Loucy (cell line): ENCODE data around the gene SP110.

ENCODE experiments used
- H2AFZ ChIP-seq: fragments of 200-600 bp; sonication (generic); 2 replicates; pipeline ENCODE4 v1.6.0; 2016; ENCODE audit warnings: antibody characterized with exemption, mild to moderate bottlenecking, low read length, moderate library complexity
- H3F3A ChIP-seq: fragments of 200-600 bp; 2 replicates; pipeline ENCODE4 v1.6.0; 2016; ENCODE audit warnings: antibody characterized with exemption, low read depth, mild to moderate bottlenecking
- H3K27me3 ChIP-seq: fragments of 200-600 bp; sonication (generic); 2 replicates; pipeline ENCODE4 v1.6.1; 2014; ENCODE audit warnings: low read length, mild to moderate bottlenecking; ENCODE audit not compliant: insufficient read depth, poor library complexity, severe bottlenecking
- H3K36me3 ChIP-seq: fragments of 200-600 bp; sonication (generic); 2 replicates; pipeline ENCODE4 v1.6.1; 2016; ENCODE audit warnings: low read length; ENCODE audit not compliant: insufficient read depth
- H3K4me1 ChIP-seq: fragments of 200-600 bp; sonication (generic); 2 replicates; pipeline ENCODE4 v1.5.1; 2014; ENCODE audit warnings: low read length, mild to moderate bottlenecking; ENCODE audit not compliant: insufficient read depth, poor library complexity, severe bottlenecking
- H3K4me2 ChIP-seq: fragments of 200-600 bp; sonication (generic); 2 replicates; pipeline ENCODE4 v1.6.0; 2014; ENCODE audit warnings: antibody characterized with exemption, low read length, low read depth, mild to moderate bottlenecking; ENCODE audit not compliant: poor library complexity, severe bottlenecking
- H3K4me3 ChIP-seq: fragments of 200-600 bp; sonication (generic); 2 replicates; pipeline ENCODE4 v1.5.1; 2014; ENCODE audit warnings: low read length, mild to moderate bottlenecking, mixed read lengths; ENCODE audit not compliant: poor library complexity, severe bottlenecking
- H3K79me2 ChIP-seq: fragments of 200-600 bp; sonication (generic); 2 replicates; pipeline ENCODE4 v1.6.1; 2014; ENCODE audit warnings: low read length; ENCODE audit not compliant: insufficient read depth
- H3K9ac ChIP-seq: fragments of 200-600 bp; sonication (generic); 2 replicates; pipeline ENCODE4 v1.6.0; 2014; ENCODE audit warnings: mild to moderate bottlenecking, low read depth, low read length, moderate library complexity; ENCODE audit not compliant: poor library complexity, severe bottlenecking
- H3K9me2 ChIP-seq: fragments of 200-600 bp; sonication (generic); replicated peaks from 2 replicates; pipeline ENCODE4 v1.6.1; 2016; ENCODE audit warnings: low read depth, low read length, mixed read lengths
- H3K9me3 ChIP-seq: fragments of 200-600 bp; sonication (generic); 2 replicates; pipeline ENCODE4 v1.6.1; 2014; ENCODE audit warnings: mild to moderate bottlenecking, antibody characterized with exemption, low read length, low read depth; ENCODE audit not compliant: insufficient read depth
- H4K20me1 ChIP-seq: fragments of 200-600 bp; sonication (generic); 2 replicates; pipeline ENCODE4 v1.6.0; 2014; ENCODE audit warnings: antibody characterized with exemption, low read length, mild to moderate bottlenecking; ENCODE audit not compliant: insufficient read depth, poor library complexity, severe bottlenecking
- EZH2phosphoT487 ChIP-seq: fragments of 200-600 bp; IDR thresholded peaks from 2 replicates; pipeline ENCODE4 v1.6.1; 2018; ENCODE audit warnings: antibody characterized with exemption, mild to moderate bottlenecking, moderate library complexity, borderline replicate concordance
- TF ChIP-seq, protein P1 (sequence below): fragments of 200-600 bp; sonication (generic); conservative IDR thresholded peaks from 2 replicates; pipeline ENCODE4 v1.5.1; 2014; ENCODE audit warnings: mild to moderate bottlenecking, antibody characterized with exemption, low read length

SP110 gene

DNA sequence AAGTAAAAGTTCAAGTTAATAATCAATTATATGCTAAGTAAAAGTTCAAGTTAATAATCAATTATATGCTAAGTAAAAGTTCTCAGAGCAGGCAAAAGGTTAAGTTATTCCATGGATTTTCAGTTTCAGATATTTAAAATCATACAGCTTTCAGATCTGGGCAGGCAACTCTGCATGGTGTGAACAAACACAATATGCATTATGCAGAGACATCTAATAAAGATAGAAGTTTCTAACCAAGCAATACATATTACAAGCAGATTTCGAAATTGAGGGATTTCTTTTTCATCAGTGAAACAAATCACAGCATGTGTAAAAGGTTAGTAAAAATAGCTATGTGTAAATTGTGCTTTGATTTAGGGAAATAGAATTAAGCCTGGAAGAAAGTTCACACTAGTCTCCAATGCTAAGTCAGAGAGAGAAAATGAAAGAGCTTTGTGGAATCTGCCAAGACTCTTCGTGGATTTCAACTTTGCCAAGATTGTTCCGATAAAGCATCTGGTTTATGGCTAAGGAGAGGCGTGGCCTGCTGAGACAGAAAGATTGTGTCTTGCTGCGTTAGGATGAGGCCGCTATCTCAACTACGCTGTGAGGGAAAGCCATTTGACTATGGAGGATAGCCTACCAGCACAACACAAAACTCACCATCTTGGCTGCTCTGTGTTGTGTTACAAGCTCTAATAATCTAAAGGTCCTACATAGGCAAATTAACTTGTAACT lies 91.0 kb downstream of the SP110 start:
- Histone ChIP-seq H3K9me3 (peaks cover 7% of the 10 kb centered on the region; the same call in 1 of the 2 replicates), H3F3A (no peaks in the 10 kb centered on the region), H2AFZ (0 out of 2 replicates have a peak overlapping the region, but pooled peaks have one; percentile 14), H3K4me2 (no peak overlapping the region), H3K27me3 (no peaks in the 10 kb centered on the region), H3K9ac (no peak overlapping the region), H4K20me1 (no peaks in the 10 kb centered on the region), H3K4me1 (peaks cover 41% of the 10 kb centered on the region), H3K36me3 (no peaks in the 10 kb centered on the region), H3K4me3 (no peak overlapping the region), H3K9me2 (no peaks in the 10 kb centered on the region), H3K79me2 (no peaks in the 10 kb centered on the region)
- TF ChIP-seq, protein P1, sequence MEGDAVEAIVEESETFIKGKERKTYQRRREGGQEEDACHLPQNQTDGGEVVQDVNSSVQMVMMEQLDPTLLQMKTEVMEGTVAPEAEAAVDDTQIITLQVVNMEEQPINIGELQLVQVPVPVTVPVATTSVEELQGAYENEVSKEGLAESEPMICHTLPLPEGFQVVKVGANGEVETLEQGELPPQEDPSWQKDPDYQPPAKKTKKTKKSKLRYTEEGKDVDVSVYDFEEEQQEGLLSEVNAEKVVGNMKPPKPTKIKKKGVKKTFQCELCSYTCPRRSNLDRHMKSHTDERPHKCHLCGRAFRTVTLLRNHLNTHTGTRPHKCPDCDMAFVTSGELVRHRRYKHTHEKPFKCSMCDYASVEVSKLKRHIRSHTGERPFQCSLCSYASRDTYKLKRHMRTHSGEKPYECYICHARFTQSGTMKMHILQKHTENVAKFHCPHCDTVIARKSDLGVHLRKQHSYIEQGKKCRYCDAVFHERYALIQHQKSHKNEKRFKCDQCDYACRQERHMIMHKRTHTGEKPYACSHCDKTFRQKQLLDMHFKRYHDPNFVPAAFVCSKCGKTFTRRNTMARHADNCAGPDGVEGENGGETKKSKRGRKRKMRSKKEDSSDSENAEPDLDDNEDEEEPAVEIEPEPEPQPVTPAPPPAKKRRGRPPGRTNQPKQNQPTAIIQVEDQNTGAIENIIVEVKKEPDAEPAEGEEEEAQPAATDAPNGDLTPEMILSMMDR: no peak
- no peak for TF ChIP-seq EZH2phosphoT487

DNA sequence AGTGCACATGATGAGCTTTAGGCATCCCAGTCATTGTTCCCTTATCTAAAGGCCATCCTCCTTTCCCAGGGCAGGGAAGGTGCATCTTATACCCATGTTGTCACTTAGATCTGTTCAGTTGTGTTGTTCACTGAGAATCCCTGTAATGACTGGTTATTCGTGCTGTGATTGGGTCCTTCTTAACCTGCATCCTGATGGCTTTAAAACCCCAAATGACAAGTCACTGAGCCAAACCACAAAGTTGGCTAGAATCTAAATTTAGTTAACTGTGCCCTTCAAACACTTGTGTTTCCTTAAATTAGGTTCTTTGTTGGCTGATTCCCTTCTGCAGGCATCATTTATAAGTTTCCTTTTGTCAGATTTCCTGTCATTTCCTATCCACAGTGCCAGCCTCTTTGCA lies 92.6 kb downstream of the SP110 start:
- Histone ChIP-seq H3F3A (no peaks in the 10 kb centered on the region), H3K4me3 (peak overlapping the region; percentile 8), H3K27me3 (no peaks in the 10 kb centered on the region), H4K20me1 (no peaks in the 10 kb centered on the region), H3K79me2 (no peaks in the 10 kb centered on the region), H3K4me1 (peaks cover 41% of the 10 kb centered on the region), H3K36me3 (no peaks in the 10 kb centered on the region), H3K9me3 (no peaks in the 10 kb centered on the region), H3K4me2 (peak overlapping the region; percentile 50), H3K9ac (no peak overlapping the region), H3K9me2 (no peaks in the 10 kb centered on the region), H2AFZ (no peak overlapping the region)
- TF ChIP-seq, protein P1: no peak
- no peak for TF ChIP-seq EZH2phosphoT487

DNA sequence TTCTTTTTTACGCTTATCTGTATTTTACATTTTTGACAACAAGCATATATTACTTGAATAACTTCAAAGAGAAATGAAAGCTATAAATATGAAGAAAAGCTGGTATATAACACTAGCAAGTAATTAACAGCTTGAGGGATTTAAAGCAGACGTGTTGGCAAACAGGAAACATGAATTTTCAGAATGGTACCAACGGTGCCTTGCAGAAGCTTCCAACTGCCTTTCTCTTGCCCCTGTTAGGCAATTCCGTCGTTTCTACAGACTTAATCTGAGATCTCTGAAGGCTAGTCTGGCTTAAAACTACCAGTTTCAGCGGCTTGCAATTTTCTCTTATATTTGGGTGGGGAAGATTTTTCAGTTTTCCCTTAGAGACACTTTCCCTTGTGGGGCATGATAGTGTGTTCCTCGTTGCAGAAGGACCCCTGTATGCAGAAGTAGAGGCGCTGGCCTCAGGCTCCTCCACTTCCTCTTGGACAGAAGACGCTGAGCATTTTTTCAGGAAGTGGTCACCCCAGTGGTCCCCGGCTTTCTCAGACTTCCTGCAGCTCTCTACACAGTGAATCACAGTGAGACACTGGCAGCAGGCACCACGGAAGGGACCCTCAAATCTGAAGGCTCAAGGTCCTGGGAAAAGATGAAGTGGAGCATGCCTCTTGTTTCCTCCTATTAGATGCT lies 94.9 kb downstream of the SP110 start:
- Histone ChIP-seq H2AFZ (peak overlapping the region; percentile 77), H3F3A (no peaks in the 10 kb centered on the region), H3K27me3 (no peaks in the 10 kb centered on the region), H3K4me1 (peaks cover 41% of the 10 kb centered on the region), H3K79me2 (no peaks in the 10 kb centered on the region), H3K4me3 (peak overlapping the region; percentile 67), H3K4me2 (peak overlapping the region; percentile 77), H4K20me1 (no peaks in the 10 kb centered on the region), H3K9me2 (no peaks in the 10 kb centered on the region), H3K9me3 (no peaks in the 10 kb centered on the region), H3K36me3 (no peaks in the 10 kb centered on the region), H3K9ac (peak overlapping the region; percentile 51)
- no peak for TF ChIP-seq EZH2phosphoT487
- TF ChIP-seq, protein P1: no peak
